DOHH2 (cell line): ENCODE results near the gene VPS41.

Experiments used
- H3F3A ChIP-seq: fragments of 200-600 bp; sonication (generic), shearing (Covaris generic); 2 replicates; pipeline ENCODE4 v1.6.0; 2016; ENCODE audit warnings: antibody characterized with exemption, mild to moderate bottlenecking; ENCODE audit not compliant: control insufficient read depth, insufficient read depth
- H3K27ac ChIP-seq: fragments of 200-600 bp; sonication (generic); 2 replicates; pipeline ENCODE4 v1.5.1; 2014; ENCODE audit warnings: low read depth, mild to moderate bottlenecking, low read length, moderate library complexity
- H3K27me3 ChIP-seq: fragments of 200-600 bp; sonication (generic); 2 replicates; pipeline ENCODE4 v1.6.1; 2014; ENCODE audit warnings: mild to moderate bottlenecking, low read length, mixed read lengths; ENCODE audit not compliant: control insufficient read depth
- H3K36me3 ChIP-seq: fragments of 200-600 bp; sonication (generic); 2 replicates; pipeline ENCODE4 v1.6.1; 2014; ENCODE audit warnings: mild to moderate bottlenecking, low read length, moderate library complexity, mixed read lengths; ENCODE audit not compliant: control insufficient read depth
- H3K4me1 ChIP-seq: fragments of 200-600 bp; sonication (generic); 2 replicates; pipeline ENCODE4 v1.6.1; 2014; ENCODE audit warnings: mild to moderate bottlenecking, low read length, mixed read lengths; ENCODE audit not compliant: control insufficient read depth
- H3K4me2 ChIP-seq: fragments of 200-600 bp; sonication (generic); 2 replicates; pipeline ENCODE4 v1.6.0; 2014; ENCODE audit warnings: mild to moderate bottlenecking, low read length, moderate library complexity
- H3K4me3 ChIP-seq: fragments of 200-600 bp; sonication (generic); 2 replicates; pipeline ENCODE4 v1.5.1; 2014; ENCODE audit warnings: mild to moderate bottlenecking, low read length, mixed read lengths
- H3K79me2 ChIP-seq: fragments of 200-600 bp; sonication (generic); 2 replicates; pipeline ENCODE4 v1.6.1; 2014; ENCODE audit warnings: mild to moderate bottlenecking, low read length, mixed read lengths; ENCODE audit not compliant: control insufficient read depth
- H3K9me2 ChIP-seq: fragments of 200-600 bp; sonication (generic); replicated peaks from 2 replicates; pipeline ENCODE4 v1.6.1; 2014; ENCODE audit warnings: mild to moderate bottlenecking, low read length, mixed read lengths; ENCODE audit not compliant: control insufficient read depth
- H3K9me3 ChIP-seq: fragments of 200-600 bp; sonication (generic); 2 replicates; pipeline ENCODE4 v1.6.1; 2014; ENCODE audit warnings: antibody characterized with exemption, low read length, mixed read lengths; ENCODE audit not compliant: control insufficient read depth, insufficient read depth
- H4K20me1 ChIP-seq: fragments of 200-600 bp; sonication (generic); 2 replicates; pipeline ENCODE4 v1.6.0; 2014; ENCODE audit warnings: low read depth, mild to moderate bottlenecking, antibody characterized with exemption, low read length, moderate library complexity; ENCODE audit not compliant: control insufficient read depth, insufficient read depth
- CTCF ChIP-seq: fragments of 200-600 bp; sonication (generic); IDR thresholded peaks from one replicate; pipeline ENCODE4 v1.5.1; 2014; ENCODE audit warnings: antibody characterized with exemption, mild to moderate bottlenecking, low read depth, low read length; ENCODE audit not compliant: poor library complexity, severe bottlenecking
- EZH2phosphoT487 ChIP-seq: fragments of 200-600 bp; sonication (generic); IDR thresholded peaks from 2 replicates; pipeline ENCODE4 v1.6.1; 2017; ENCODE audit warnings: borderline replicate concordance, mild to moderate bottlenecking, antibody characterized with exemption, low read length, moderate library complexity, mixed read lengths

The VPS41 gene

GRCh38 chr7:38870147-38870546, 38.8 kb downstream of the VPS41 start:
- Histone ChIP-seq H3K36me3 (peaks cover 29% of the 10 kb centered on the region), H3K27ac (no peak overlapping the region), H3F3A (peaks cover 4% of the 10 kb centered on the region; the same call in 1 of the 2 replicates)

GRCh38 chr7:38863601-38864291, 45.2 kb downstream of the VPS41 start:
- H3K4me1 ChIP-seq: no peaks in the 10 kb centered on the region
- no peak for TF ChIP-seq CTCF
- no peak for TF ChIP-seq EZH2phosphoT487
- H3K36me3 ChIP-seq: peaks cover 43% of the 10 kb centered on the region
- no peaks in the 10 kb centered on the region for H3F3A ChIP-seq
- H3K79me2 ChIP-seq: no peaks in the 10 kb centered on the region
- H3K4me3 ChIP-seq: no peak overlapping the region
- H3K27ac ChIP-seq: no peak overlapping the region
- no peaks in the 10 kb centered on the region for H3K9me2 ChIP-seq
- no peaks in the 10 kb centered on the region for H3K27me3 ChIP-seq
- no peaks in the 10 kb centered on the region for H3K9me3 ChIP-seq
- no peak overlapping the region for H3K4me2 ChIP-seq
- no peaks in the 10 kb centered on the region for H4K20me1 ChIP-seq

More at GRCh38 chr7:38870147-38870546, 38.8 kb downstream of the VPS41 start:
- no peak overlapping the region for H3K4me3 ChIP-seq
- no peaks in the 10 kb centered on the region for H3K9me2 ChIP-seq
- no peaks in the 10 kb centered on the region for H3K27me3 ChIP-seq
- no peaks in the 10 kb centered on the region for H3K9me3 ChIP-seq
- peaks cover 29% of the 10 kb centered on the region for H3K79me2 ChIP-seq
- peaks cover 50% of the 10 kb centered on the region for H3K4me1 ChIP-seq
- no peaks in the 10 kb centered on the region for H4K20me1 ChIP-seq
- TF ChIP-seq CTCF: no peak
- no peak for TF ChIP-seq EZH2phosphoT487
- H3K4me2 ChIP-seq: no peak overlapping the region

GRCh38 chr7:38862666-38863065, 46.3 kb downstream of the VPS41 start:
- Histone ChIP-seq H3K4me2 (no peak overlapping the region), H3K4me3 (no peak overlapping the region), H3K9me2 (no peaks in the 10 kb centered on the region), H4K20me1 (no peaks in the 10 kb centered on the region), H3K9me3 (no peaks in the 10 kb centered on the region), H3K27ac (no peak overlapping the region), H3K79me2 (no peaks in the 10 kb centered on the region), H3K4me1 (no peaks in the 10 kb centered on the region), H3K36me3 (peaks cover 33% of the 10 kb centered on the region), H3K27me3 (no peaks in the 10 kb centered on the region), H3F3A (no peaks in the 10 kb centered on the region)
- no peak for TF ChIP-seq CTCF
- TF ChIP-seq EZH2phosphoT487: no peak
